H1 (cell line): Measurements from ENCODE around the gene SNHG17. TPM values are rescaled to one million over a fixed set of nuclear protein-coding genes. Genes with fewer than 3 reads are reported as not detected.

Source experiments
- ASH2L ChIP-seq: fragments of 200-600, 300-600 bp; sonication (generic); IDR thresholded peaks from one replicate; pipeline ENCODE4 v1.7.1; 2017; ENCODE audit warnings: low read length
- CHD1 ChIP-seq: IDR thresholded peaks from 2 replicates; pipeline ENCODE4 v1.6.1; 2012; ENCODE audit warnings: low read depth, low read length, improper control_type of control experiment
- CHD2 ChIP-seq: IDR thresholded peaks from 2 replicates; pipeline ENCODE4 v1.6.1; 2012; ENCODE audit warnings: low read length, improper control_type of control experiment
- CREB1 ChIP-seq: IDR thresholded peaks from 2 replicates; pipeline ENCODE4 v1.6.1; 2012; ENCODE audit warnings: inconsistent platforms
- EP300 ChIP-seq, 2 experiments: IDR thresholded peaks; 1 replicate in 1 of 2; 2 replicates in 1 of 2; pipeline ENCODE4 v1.6.1; 2011 to 2012; ENCODE audit warnings: low read depth in 2 of 2, low read length in 2 of 2, mild to moderate bottlenecking in 2 of 2, borderline replicate concordance in 1 of 2, inconsistent platforms in 1 of 2, moderate library complexity in 1 of 2
- KDM1A ChIP-seq: fragments of 200-600, 300-600 bp; sonication (generic); IDR thresholded peaks from 2 replicates; pipeline ENCODE4 v1.7.1; 2016; ENCODE audit warnings: mild to moderate bottlenecking, low read length, borderline replicate concordance
- MAFK ChIP-seq: IDR thresholded peaks from 2 replicates; pipeline ENCODE4 v1.6.1; 2012; ENCODE audit warnings: low read depth, mild to moderate bottlenecking, improper control_type of control experiment, low read length
- RNF2 ChIP-seq: fragments of 200-900, 300-1000 bp; sonication (generic); IDR thresholded peaks from 2 replicates; pipeline ENCODE4 v1.7.1; 2016; ENCODE audit warnings: borderline replicate concordance, low read depth, mild to moderate bottlenecking, antibody characterized with exemption, low read length; ENCODE audit not compliant: poor library complexity, severe bottlenecking; ENCODE audit errors: missing control alignments
- SAP30 ChIP-seq: fragments of 300-600 bp; sonication (generic); IDR thresholded peaks from 2 replicates; pipeline ENCODE4 v1.7.1; 2012; ENCODE audit warnings: low read length, moderate library complexity, mild to moderate bottlenecking, inconsistent platforms; ENCODE audit not compliant: insufficient read depth, insufficient replicate concordance
- SP2 ChIP-seq: IDR thresholded peaks from 2 replicates; pipeline ENCODE4 v1.6.1; 2012; ENCODE audit warnings: mild to moderate bottlenecking, low read length, inconsistent platforms
- SUZ12 ChIP-seq: fragments of 200-600 bp; sonication (generic); IDR thresholded peaks from 2 replicates; pipeline ENCODE4 v1.6.1; 2012; ENCODE audit warnings: mild to moderate bottlenecking, inconsistent platforms, low read length, moderate library complexity, mixed read lengths
- TAF1 ChIP-seq: IDR thresholded peaks from 2 replicates; pipeline ENCODE4 v1.6.1; 2011; ENCODE audit warnings: mild to moderate bottlenecking, low read depth, low read length
- TAF7 ChIP-seq: optimal IDR thresholded peaks from 2 replicates; pipeline ENCODE3; 2011; ENCODE audit warnings: low read depth, mild to moderate bottlenecking, inconsistent platforms, low read length, moderate library complexity, borderline replicate concordance
- polyA plus RNA-seq, 7 experiments: library from polyadenylated mRNA; depleted of rRNA in 3 of 7; stranded (reverse) in 5 of 7; unstranded in 2 of 7; fragments of >200 nt in 5 of 7; fragments of 200-250 nt in 2 of 7; gene quantifications; 1 replicate in 5 of 7; 2 replicates in 1 of 7; 4 replicates in 1 of 7; pipeline versions ENCODE4 v1.2.1 to v1.2.3, GENCODE V29; 2011 to 2013; ENCODE audit warnings: missing spikeins in 2 of 7, mixed read lengths in 2 of 7
- total RNA-seq: library from RNA; stranded (reverse); fragmentation: NEBNext Ultra II Directional; extraction: Animal tissue kit (Norgen Biotek cat#: 25700); gene quantifications from 2 replicates; pipeline ENCODE4 v1.2.1, GENCODE V29; 2021
- TF ChIP-seq, protein P1 (sequence below): IDR thresholded peaks from 2 replicates; pipeline ENCODE4 v1.6.1; 2012; ENCODE audit warnings: inconsistent platforms
- TF ChIP-seq, protein P2 (sequence below): IDR thresholded peaks from 2 replicates; pipeline ENCODE4 v1.6.1; 2012; ENCODE audit warnings: low read length, inconsistent platforms
- TF ChIP-seq, protein P3 (sequence below): IDR thresholded peaks from 2 replicates; pipeline ENCODE4 v1.6.1; 2012; ENCODE audit warnings: inconsistent platforms
- TF ChIP-seq, protein P4 (sequence below), 3 experiments: IDR thresholded peaks; 1 replicate in 2 of 3; 2 replicates in 1 of 3; pipeline versions ENCODE4 v1.5.1 to v1.6.1; 2011; ENCODE audit warnings: low read length in 3 of 3, mild to moderate bottlenecking in 3 of 3, inconsistent platforms in 2 of 3, low read depth in 1 of 3, moderate library complexity in 1 of 3; ENCODE audit not compliant: insufficient read depth in 1 of 3; ENCODE audit errors: control extremely low read depth in 1 of 3

Gene SNHG17
- total and polyA plus RNA-seq, 2 of the 8 experiments (the other 6 are each of a cell fraction or from before 2014, with no cell fraction given) = 59.4 to 59.8 TPM

DNA sequence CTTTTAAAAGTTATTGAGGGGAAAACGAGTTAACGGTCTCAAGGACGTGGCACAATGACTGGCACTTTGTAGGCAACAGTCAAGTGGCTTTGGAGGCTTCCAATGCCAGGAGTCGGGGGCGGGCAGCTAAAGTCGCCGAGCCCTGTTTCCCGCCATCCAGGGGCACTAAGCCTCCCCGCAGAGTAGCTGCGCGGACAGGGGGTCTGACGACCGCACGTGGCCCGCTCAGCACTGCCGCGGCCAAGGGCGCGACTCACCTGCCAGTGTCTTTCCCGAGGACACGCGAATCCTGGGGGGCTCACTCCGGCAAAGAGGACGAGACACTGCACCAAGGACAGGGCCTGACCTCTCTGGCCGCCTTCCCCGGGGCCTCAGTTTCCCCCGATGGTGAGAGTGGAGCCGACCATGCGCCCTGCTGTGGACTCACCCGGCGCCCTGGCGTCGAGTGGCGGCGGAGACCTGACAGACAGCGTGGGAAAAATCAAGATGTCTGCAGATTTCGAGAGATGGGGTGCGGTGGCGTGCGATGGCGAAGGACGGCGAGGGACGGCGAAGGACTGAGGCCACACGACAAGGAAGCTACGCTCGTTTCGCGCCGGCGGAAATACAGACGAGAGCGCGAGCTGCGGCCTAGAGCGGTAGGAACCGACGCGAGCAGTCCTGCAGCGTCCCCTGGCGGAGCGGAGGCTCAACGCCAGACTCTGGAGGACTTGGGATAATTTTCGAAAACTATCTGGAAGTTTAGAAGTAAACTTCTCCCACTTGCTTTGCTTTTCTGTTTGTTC, at the start of gene SNHG17 (continued):
- TF ChIP-seq TAF7 (peak; percentile 99), CHD1 (no peak), RNF2 (no peak), SP2 (peak; percentile 99), SAP30 (peak; percentile 63), CREB1 (peak; percentile 95), MAFK (no peak; the same call in 1 of the 2 replicates), CHD2 (peak; percentile 57), SUZ12 (no peak), TAF1 (peak; percentile 100), EP300 (IDR thresholded peaks at IDR 0.05; ENCODE audit: borderline replicate concordance in 1 of 2, low read depth in 2 of 2, low read length in 2 of 2) (peak in 1 of 2 experiments; percentile 82; a peak in 1 of 3 replicates), ASH2L (peak; percentile 90), KDM1A (no peak)
- TF ChIP-seq, protein P1, sequence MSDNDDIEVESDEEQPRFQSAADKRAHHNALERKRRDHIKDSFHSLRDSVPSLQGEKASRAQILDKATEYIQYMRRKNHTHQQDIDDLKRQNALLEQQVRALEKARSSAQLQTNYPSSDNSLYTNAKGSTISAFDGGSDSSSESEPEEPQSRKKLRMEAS = peak; percentile 95
- TF ChIP-seq, protein P2, sequence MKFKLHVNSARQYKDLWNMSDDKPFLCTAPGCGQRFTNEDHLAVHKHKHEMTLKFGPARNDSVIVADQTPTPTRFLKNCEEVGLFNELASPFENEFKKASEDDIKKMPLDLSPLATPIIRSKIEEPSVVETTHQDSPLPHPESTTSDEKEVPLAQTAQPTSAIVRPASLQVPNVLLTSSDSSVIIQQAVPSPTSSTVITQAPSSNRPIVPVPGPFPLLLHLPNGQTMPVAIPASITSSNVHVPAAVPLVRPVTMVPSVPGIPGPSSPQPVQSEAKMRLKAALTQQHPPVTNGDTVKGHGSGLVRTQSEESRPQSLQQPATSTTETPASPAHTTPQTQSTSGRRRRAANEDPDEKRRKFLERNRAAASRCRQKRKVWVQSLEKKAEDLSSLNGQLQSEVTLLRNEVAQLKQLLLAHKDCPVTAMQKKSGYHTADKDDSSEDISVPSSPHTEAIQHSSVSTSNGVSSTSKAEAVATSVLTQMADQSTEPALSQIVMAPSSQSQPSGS = no peak
- TF ChIP-seq, protein P3, sequence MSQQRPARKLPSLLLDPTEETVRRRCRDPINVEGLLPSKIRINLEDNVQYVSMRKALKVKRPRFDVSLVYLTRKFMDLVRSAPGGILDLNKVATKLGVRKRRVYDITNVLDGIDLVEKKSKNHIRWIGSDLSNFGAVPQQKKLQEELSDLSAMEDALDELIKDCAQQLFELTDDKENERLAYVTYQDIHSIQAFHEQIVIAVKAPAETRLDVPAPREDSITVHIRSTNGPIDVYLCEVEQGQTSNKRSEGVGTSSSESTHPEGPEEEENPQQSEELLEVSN = peak; percentile 85
- TF ChIP-seq, protein P4, sequence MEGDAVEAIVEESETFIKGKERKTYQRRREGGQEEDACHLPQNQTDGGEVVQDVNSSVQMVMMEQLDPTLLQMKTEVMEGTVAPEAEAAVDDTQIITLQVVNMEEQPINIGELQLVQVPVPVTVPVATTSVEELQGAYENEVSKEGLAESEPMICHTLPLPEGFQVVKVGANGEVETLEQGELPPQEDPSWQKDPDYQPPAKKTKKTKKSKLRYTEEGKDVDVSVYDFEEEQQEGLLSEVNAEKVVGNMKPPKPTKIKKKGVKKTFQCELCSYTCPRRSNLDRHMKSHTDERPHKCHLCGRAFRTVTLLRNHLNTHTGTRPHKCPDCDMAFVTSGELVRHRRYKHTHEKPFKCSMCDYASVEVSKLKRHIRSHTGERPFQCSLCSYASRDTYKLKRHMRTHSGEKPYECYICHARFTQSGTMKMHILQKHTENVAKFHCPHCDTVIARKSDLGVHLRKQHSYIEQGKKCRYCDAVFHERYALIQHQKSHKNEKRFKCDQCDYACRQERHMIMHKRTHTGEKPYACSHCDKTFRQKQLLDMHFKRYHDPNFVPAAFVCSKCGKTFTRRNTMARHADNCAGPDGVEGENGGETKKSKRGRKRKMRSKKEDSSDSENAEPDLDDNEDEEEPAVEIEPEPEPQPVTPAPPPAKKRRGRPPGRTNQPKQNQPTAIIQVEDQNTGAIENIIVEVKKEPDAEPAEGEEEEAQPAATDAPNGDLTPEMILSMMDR (IDR thresholded peaks at IDR 0.05; ENCODE audit: control extremely low read depth in 1 of 3, insufficient read depth in 1 of 3, low read depth in 1 of 3, low read length in 3 of 3) = peak; percentile 98 to 100 (median 99)
